H1 (cell line): ENCODE results near the gene OR1M1. TPM values are rescaled to one million over a fixed set of nuclear protein-coding genes. Genes with fewer than 3 reads are reported as not detected.
"Not testable (repeated sequence)": the region's sequence is repeated elsewhere in the genome, so short reads cannot be mapped to it uniquely, and the experiment has no call there.

Experiments
- CTCF ChIA-PET: fragments of 300-600 bp; sonication (Branson Sonifier 250); formaldehyde crosslinking; loops from one replicate; lab custom pipeline; 2021; ENCODE audit not compliant: partially characterized antibody; lab: Charles Lee
- POLR2A ChIA-PET: fragments of 300-600 bp; sonication (Branson Sonifier 250); formaldehyde crosslinking; loops from one replicate; lab custom pipeline; 2021; ENCODE audit warnings: inconsistent platforms; ENCODE audit not compliant: partially characterized antibody; lab: Charles Lee
- DNase-seq, 2 experiments: peaks; one replicate each; pipeline versions ENCODE4 v3.0.0 to v3.0.0-alpha.2; 2010 to 2022; ENCODE audit warnings: low spot score in 2 of 2, low read depth in 1 of 2, mixed read lengths in 1 of 2
- FAIRE-seq: peaks from 2 replicates; lab custom pipeline; 2011; peaks lifted over from hg19 to GRCh38; lab: Jason Lieb, UNC
- H2AFZ ChIP-seq: 2 replicates; pipeline ENCODE4 v1.8.1; 2012; ENCODE audit warnings: low read length, inconsistent platforms
- H2AK5ac ChIP-seq: 2 replicates; pipeline ENCODE4 v1.6.1; 2013; ENCODE audit warnings: low read depth, low read length
- H2BK120ac ChIP-seq: replicated peaks from 2 replicates; pipeline ENCODE3; 2013; ENCODE audit warnings: low read depth, low read length, inconsistent platforms
- H2BK12ac ChIP-seq: 2 replicates; pipeline ENCODE4 v1.6.1; 2013; ENCODE audit warnings: low read depth, low read length
- H2BK15ac ChIP-seq: 2 replicates; pipeline ENCODE4 v1.6.1; 2013; ENCODE audit warnings: low read length
- H2BK20ac ChIP-seq: 2 replicates; pipeline ENCODE4 v1.6.1; 2013; ENCODE audit warnings: low read length
- H2BK5ac ChIP-seq: 2 replicates; pipeline ENCODE4 v1.6.1; 2013; ENCODE audit warnings: low read depth, low read length
- H3K14ac ChIP-seq: 2 replicates; pipeline ENCODE4 v1.6.1; 2013; ENCODE audit warnings: inconsistent platforms; ENCODE audit not compliant: insufficient read length
- H3K18ac ChIP-seq: 2 replicates; pipeline ENCODE4 v1.6.1; 2013; ENCODE audit warnings: low read length; ENCODE audit errors: extremely low read depth
- H3K23ac ChIP-seq: 2 replicates; pipeline ENCODE4 v1.6.1; 2013; ENCODE audit warnings: inconsistent platforms; ENCODE audit not compliant: insufficient read length
- H3K23me2 ChIP-seq: 2 replicates; pipeline ENCODE4 v1.6.1; 2013; ENCODE audit warnings: low read depth, low read length
- H3K27ac ChIP-seq: 2 replicates; pipeline ENCODE4 v1.6.1; 2011; ENCODE audit warnings: low read depth, low read length, inconsistent platforms
- H3K27me3 ChIP-seq, 4 experiments: replicated peaks in 1 of 4; 1 replicate in 1 of 4; 2 replicates in 3 of 4; pipeline versions ENCODE4 v1.6.1 to v1.8.1; 2011 to 2013; ENCODE audit warnings: low read length in 3 of 4, mild to moderate bottlenecking in 3 of 4, inconsistent platforms in 2 of 4, mixed read lengths in 2 of 4, moderate library complexity in 1 of 4; ENCODE audit not compliant: control insufficient read depth in 3 of 4, insufficient read depth in 3 of 4; ENCODE audit errors: extremely low read depth in 1 of 4
- H3K36me3 ChIP-seq, 4 experiments: 2 replicates each; pipeline versions ENCODE4 v1.6.1 to v1.8.1; 2011 to 2013; ENCODE audit warnings: mild to moderate bottlenecking in 4 of 4, low read length in 3 of 4, moderate library complexity in 2 of 4, control low read depth in 1 of 4, inconsistent platforms in 1 of 4; ENCODE audit not compliant: insufficient read depth in 4 of 4, control insufficient read depth in 2 of 4
- H3K4ac ChIP-seq: replicated peaks from 2 replicates; pipeline ENCODE3; 2013; ENCODE audit warnings: low read length, low read depth, mixed read lengths, inconsistent platforms; ENCODE audit not compliant: insufficient read length
- H3K4me1 ChIP-seq, 4 experiments: replicated peaks in 1 of 4; 1 replicate in 1 of 4; 2 replicates in 3 of 4; pipeline versions ENCODE4 v1.6.1 to v1.8.1; 2011 to 2013; ENCODE audit warnings: low read length in 3 of 4, inconsistent platforms in 2 of 4, mixed read lengths in 1 of 4; ENCODE audit not compliant: insufficient read depth in 4 of 4, control insufficient read depth in 3 of 4
- H3K4me2 ChIP-seq, 2 experiments: 2 replicates each; pipeline versions ENCODE4 v1.6.1 to v1.8.1; 2011 to 2013; ENCODE audit warnings: low read depth in 2 of 2, low read length in 2 of 2, control low read depth in 1 of 2, inconsistent platforms in 1 of 2, mild to moderate bottlenecking in 1 of 2; ENCODE audit not compliant: insufficient read depth in 1 of 2
- H3K4me3 ChIP-seq, 4 experiments: fragments of 200-600, 300-600 bp in 1 of 4; sonication (generic), shearing (Covaris generic), sonication (Bioruptor Twin) in 1 of 4; 2 replicates each; pipeline versions ENCODE4 v1.5.1 to v1.8.1; 2011 to 2016; ENCODE audit warnings: low read length in 4 of 4, low read depth in 3 of 4, control low read depth in 2 of 4, inconsistent platforms in 2 of 4, mild to moderate bottlenecking in 2 of 4, mixed read lengths in 1 of 4, moderate library complexity in 1 of 4; ENCODE audit not compliant: insufficient read depth in 2 of 4; ENCODE audit errors: extremely low read depth in 1 of 4
- H3K56ac ChIP-seq: replicated peaks from 2 replicates; pipeline ENCODE3; 2013; ENCODE audit warnings: low read depth, mild to moderate bottlenecking, mixed read lengths, low read length, inconsistent platforms; ENCODE audit not compliant: insufficient read length
- H3K79me1 ChIP-seq: 2 replicates; pipeline ENCODE4 v1.6.1; 2013; ENCODE audit warnings: low read depth, low read length, control low read depth
- H3K79me2 ChIP-seq, 2 experiments: 2 replicates each; pipeline versions ENCODE4 v1.6.1 to v1.8.1; 2012 to 2013; ENCODE audit warnings: low read length in 2 of 2, mild to moderate bottlenecking in 2 of 2, inconsistent platforms in 1 of 2; ENCODE audit not compliant: insufficient read depth in 2 of 2, control insufficient read depth in 1 of 2
- H3K9ac ChIP-seq, 4 experiments: replicated peaks in 1 of 4; 1 replicate in 1 of 4; 2 replicates in 3 of 4; pipeline versions ENCODE4 v1.6.1 to v1.8.1; 2011 to 2013; ENCODE audit warnings: low read depth in 3 of 4, low read length in 3 of 4, control low read depth in 2 of 4, mild to moderate bottlenecking in 2 of 4, moderate library complexity in 2 of 4, inconsistent platforms in 1 of 4; ENCODE audit errors: extremely low read depth in 1 of 4
- H3K9me3 ChIP-seq, 2 experiments: 2 replicates each; pipeline versions ENCODE4 v1.6.1 to v1.8.1; 2012 to 2013; ENCODE audit warnings: mild to moderate bottlenecking in 2 of 2, moderate library complexity in 2 of 2, control low read depth in 1 of 2, inconsistent platforms in 1 of 2, low read depth in 1 of 2, low read length in 1 of 2, mixed read lengths in 1 of 2; ENCODE audit not compliant: insufficient read depth in 2 of 2
- H4K20me1 ChIP-seq, 2 experiments: replicated peaks in 1 of 2; 2 replicates each; pipeline versions ENCODE3 to v1.8.1; 2011 to 2013; ENCODE audit warnings: inconsistent platforms in 2 of 2, low read length in 2 of 2, mild to moderate bottlenecking in 1 of 2; ENCODE audit not compliant: insufficient read depth in 2 of 2, control insufficient read depth in 1 of 2
- H4K5ac ChIP-seq: 2 replicates; pipeline ENCODE4 v1.6.1; 2013; ENCODE audit warnings: low read length, low read depth, mixed read lengths, inconsistent platforms; ENCODE audit not compliant: insufficient read length
- H4K8ac ChIP-seq: 2 replicates; pipeline ENCODE4 v1.8.0; 2013; ENCODE audit warnings: mild to moderate bottlenecking, moderate library complexity, low read length, inconsistent platforms; ENCODE audit not compliant: insufficient read depth; ENCODE audit errors: extremely low read depth
- H4K91ac ChIP-seq: replicated peaks from 2 replicates; pipeline ENCODE3; 2013; ENCODE audit warnings: low read length, mixed read lengths, inconsistent platforms; ENCODE audit not compliant: insufficient read length
- SP1 ChIP-seq: IDR thresholded peaks from 2 replicates; pipeline ENCODE4 v1.6.1; 2011; ENCODE audit warnings: low read depth, low read length
- WGBS, 2 experiments: shearing (Covaris generic) in 1 of 2; methylation state at CpG; one replicate each; pipeline versions ENCODE4 v1.1.6 to v1.1.7; 2013 to 2015; ENCODE audit warnings: low lambda C conversion rate in 2 of 2, mixed read lengths in 2 of 2, inconsistent platforms in 1 of 2, low coverage in 1 of 2, missing lambda C conversion rate in 1 of 2; ENCODE audit not compliant: insufficient replicate concordance in 2 of 2, insufficient coverage in 1 of 2, insufficient read length in 1 of 2; ENCODE audit errors: extremely low coverage in 1 of 2, missing lambda C conversion rate in 1 of 2; 5-methylcytosine and 5-hydroxymethylcytosine counted together
- polyA plus RNA-seq, 7 experiments: library from polyadenylated mRNA; depleted of rRNA in 3 of 7; stranded (reverse) in 5 of 7; unstranded in 2 of 7; fragments of >200 nt in 5 of 7; fragments of 200-250 nt in 2 of 7; gene quantifications; 1 replicate in 5 of 7; 2 replicates in 1 of 7; 4 replicates in 1 of 7; pipeline versions ENCODE4 v1.2.1 to v1.2.3, GENCODE V29; 2011 to 2013; ENCODE audit warnings: missing spikeins in 2 of 7, mixed read lengths in 2 of 7
- total RNA-seq: library from RNA; stranded (reverse); fragmentation: NEBNext Ultra II Directional; extraction: Animal tissue kit (Norgen Biotek cat#: 25700); gene quantifications from 2 replicates; pipeline ENCODE4 v1.2.1, GENCODE V29; 2021

The OR1M1 gene
- total and polyA plus RNA-seq, 2 of the 8 experiments (the other 6 are each of a cell fraction or from before 2014, with no cell fraction given): 0.12 TPM; not detected in 1

DNA sequence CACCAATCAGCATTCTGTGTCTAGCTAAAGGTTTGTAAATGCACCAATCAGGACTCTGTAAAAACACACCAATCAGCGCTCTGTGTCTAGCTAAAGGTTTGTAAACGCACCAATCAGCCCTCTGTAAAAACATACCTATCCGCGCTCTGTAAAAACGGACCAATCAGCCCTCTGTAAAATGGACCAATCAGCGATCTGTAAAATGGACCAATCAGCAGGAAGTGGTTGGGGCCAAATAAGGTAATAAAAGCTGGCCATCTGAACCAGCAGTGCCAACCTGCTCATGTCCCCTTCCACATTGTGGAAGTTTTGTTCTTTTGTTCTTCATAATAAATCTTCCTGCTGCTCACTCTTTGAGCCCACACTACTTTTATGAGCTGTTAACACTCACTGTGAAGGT lies 33.2 kb upstream of the OR1M1 start:
- H3K14ac ChIP-seq, H4K91ac ChIP-seq, H3K79me1 ChIP-seq, H4K8ac ChIP-seq, H3K4me3 ChIP-seq, H3K36me3 ChIP-seq, H3K27ac ChIP-seq, H4K5ac ChIP-seq, H2BK120ac ChIP-seq, FAIRE-seq, H3K56ac ChIP-seq, H3K23me2 ChIP-seq, H3K23ac ChIP-seq, H3K9ac ChIP-seq, H4K20me1 ChIP-seq, H3K79me2 ChIP-seq, H3K4ac ChIP-seq, H3K18ac ChIP-seq, H2BK5ac ChIP-seq, H3K27me3 ChIP-seq, H2BK15ac ChIP-seq, H3K9me3 ChIP-seq, DNase-seq, H2AFZ ChIP-seq: not testable (repeated sequence)
- peaks cover 3 to 16% (median 7%) of the 10 kb centered on the region in 4 experiments; a peak in 6 of 7 replicates for H3K4me1 ChIP-seq
- POLR2A ChIA-PET: interaction anchor here (1.1 to 2.1 kb wide), 3 partner anchors 8 to 17 kb away, joined by 3 to 12 read pairs (median 5); no protein-coding TSS in a partner anchor
- CTCF ChIA-PET: interaction anchor here (0.6 to 1.4 kb wide), 3 partner anchors 11 to 52 kb away, joined by 3 to 5 read pairs (median 3); no protein-coding TSS in a partner anchor
- peak overlapping the region in 1 of 2 experiments; percentile 74; a peak in 2 of 4 replicates for H3K4me2 ChIP-seq
- TF ChIP-seq SP1: 0 out of 2 replicates have a peak, but pooled peaks have one; percentile 39
- WGBS, 2 experiments: 97% methylated on average over 6 of the region's 6 CpGs; no CpG with 5 or more reads in 1 of the 2 experiments
- peak overlapping the region; percentile 61; the same call in 1 of the 2 replicates for H2BK20ac ChIP-seq
- 0 out of 2 replicates have a peak overlapping the region, but pooled peaks have one; percentile 29 for H2BK12ac ChIP-seq
- 0 out of 2 replicates have a peak overlapping the region, but pooled peaks have one; percentile 39 for H2AK5ac ChIP-seq
